Suprapubic skin (tissue), 4 donors: ENCODE data around the gene NFE2. TPM values are rescaled to one million over a fixed set of nuclear protein-coding genes. Genes with fewer than 3 reads are reported as not detected.

ENCODE experiments used
- DNase-seq, 2 donors: peaks; one replicate each; pipeline ENCODE4 v3.0.0-alpha.2; 2019; ENCODE audit warnings: low spot score in 2 of 2
- H3K27ac ChIP-seq: fragments of 200-600 bp; sonication (generic); one replicate; pipeline ENCODE4 v1.5.1; 2019
- H3K27me3 ChIP-seq: fragments of 200-600 bp; sonication (generic); one replicate; pipeline ENCODE4 v1.5.1; 2019
- H3K36me3 ChIP-seq: fragments of 200-600 bp; sonication (generic); one replicate; pipeline ENCODE4 v1.5.1; 2019
- H3K4me1 ChIP-seq: fragments of 200-600 bp; sonication (generic); one replicate; pipeline ENCODE4 v1.5.1; 2019
- H3K4me3 ChIP-seq: fragments of 200-600 bp; sonication (generic); one replicate; pipeline ENCODE4 v1.5.1; 2019; ENCODE audit warnings: mild to moderate bottlenecking
- H3K9me3 ChIP-seq: fragments of 200-600 bp; sonication (generic); one replicate; pipeline ENCODE4 v1.5.1; 2019
- CTCF ChIP-seq, 2 donors: fragments of 200-600 bp in 1 of 2; fragments of 450-650 bp in 1 of 2; sonication (generic) in 1 of 2; IDR thresholded peaks; one replicate each; pipeline ENCODE4 v1.5.1; 2016 to 2019; ENCODE audit warnings: antibody characterized with exemption in 2 of 2, mild to moderate bottlenecking in 1 of 2, moderate library complexity in 1 of 2
- EP300 ChIP-seq: sonication (generic); formaldehyde crosslinking; IDR thresholded peaks from one replicate; pipeline ENCODE4 v1.6.1; 2017; ENCODE audit warnings: antibody characterized with exemption
- POLR2A ChIP-seq, 2 donors: fragments of 450-650 bp; IDR thresholded peaks; one replicate each; pipeline ENCODE4 v1.6.1; 2017; ENCODE audit warnings: antibody characterized with exemption in 2 of 2, mild to moderate bottlenecking in 2 of 2, moderate library complexity in 2 of 2
- POLR2AphosphoS5 ChIP-seq, 3 donors: sonication (generic); formaldehyde crosslinking; IDR thresholded peaks; one replicate each; pipeline ENCODE4 v1.6.1; 2017; ENCODE audit warnings: antibody characterized with exemption in 3 of 3
- WGBS: methylation state at CpG from one replicate; pipeline ENCODE4 v1.1.5; 2018; 5-methylcytosine and 5-hydroxymethylcytosine counted together
- total RNA-seq, 4 donors: library from RNA; depleted of rRNA; stranded (reverse); fragments of >200 nt; gene quantifications; one replicate each; pipeline ENCODE4 v1.1.0, GENCODE V29; 2016

Gene NFE2
- 1 to 10 TPM; 1.4 to 8.6 (median 6.3) TPM for total RNA-seq

- Histone ChIP-seq H3K36me3 (no peaks in the 10 kb centered on the region), H3K4me3 (peak within 1 kb of the TSS; percentile 18), H3K4me1 (peaks cover 28% of the 10 kb centered on the region), H3K27me3 (peaks cover 5% of the 10 kb centered on the region), H3K9me3 (no peaks in the 10 kb centered on the region), H3K27ac (no peak within 1 kb of the TSS)
- 17% methylated on average over 17 of the region's 26 CpGs for WGBS
- peak in 1 of 2 donors; percentile 84 for DNase-seq
- no peak for TF ChIP-seq CTCF (IDR thresholded peaks at IDR 0.05)
These were observed at the start of gene NFE2 for GRCh38 chr12:54300732-54301427. Gene NFE2 (minus strand): TSS chr12:54301015. CDS start chr12:54295248, 5,767 bp downstream.

GRCh38 chr12:54349679-54350078 lies 48.9 kb upstream of the NFE2 start:
- Histone ChIP-seq H3K27me3 (no peaks in the 10 kb centered on the region), H3K36me3 (peaks cover 74% of the 10 kb centered on the region), H3K4me3 (no peak overlapping the region), H3K4me1 (peaks cover 20% of the 10 kb centered on the region), H3K9me3 (no peaks in the 10 kb centered on the region), H3K27ac (no peak overlapping the region)
- DNase-seq, result no peak
- TF ChIP-seq POLR2AphosphoS5 (IDR thresholded peaks at IDR 0.05) (no peak), EP300 (no peak), CTCF (IDR thresholded peaks at IDR 0.05) (no peak), POLR2A (IDR thresholded peaks at IDR 0.05) (no peak)

DNA sequence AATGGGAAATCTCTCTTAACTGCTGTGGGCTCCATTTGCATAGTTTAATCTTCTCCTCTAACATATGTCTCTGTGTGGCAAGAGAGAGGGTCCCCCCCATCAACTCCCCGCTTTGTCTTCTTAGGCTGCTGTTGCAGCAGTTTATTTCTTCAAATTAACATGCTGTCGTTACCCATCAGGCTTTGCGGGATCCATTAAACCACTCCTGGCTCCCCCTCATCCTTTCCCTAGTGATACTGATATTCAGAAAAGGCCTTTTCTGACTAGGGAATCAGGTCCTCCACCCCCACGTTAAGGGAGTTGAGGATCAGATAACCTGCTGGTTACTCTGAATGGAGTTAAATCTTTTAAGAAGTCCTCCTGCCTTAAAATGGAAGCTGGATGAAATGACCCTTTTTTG lies 48.2 kb upstream of the NFE2 start:
- Histone ChIP-seq H3K36me3 (peaks cover 81% of the 10 kb centered on the region), H3K4me3 (no peak overlapping the region), H3K9me3 (no peaks in the 10 kb centered on the region), H3K4me1 (peaks cover 20% of the 10 kb centered on the region), H3K27ac (no peak overlapping the region), H3K27me3 (no peaks in the 10 kb centered on the region)
- 87% methylated on average over 4 of the region's 4 CpGs for WGBS
- TF ChIP-seq CTCF (IDR thresholded peaks at IDR 0.05), result no peak
- TF ChIP-seq POLR2A (IDR thresholded peaks at IDR 0.05), result no peak
- no peak for TF ChIP-seq EP300
- no peak for TF ChIP-seq POLR2AphosphoS5 (IDR thresholded peaks at IDR 0.05)
- no peak for DNase-seq

DNA sequence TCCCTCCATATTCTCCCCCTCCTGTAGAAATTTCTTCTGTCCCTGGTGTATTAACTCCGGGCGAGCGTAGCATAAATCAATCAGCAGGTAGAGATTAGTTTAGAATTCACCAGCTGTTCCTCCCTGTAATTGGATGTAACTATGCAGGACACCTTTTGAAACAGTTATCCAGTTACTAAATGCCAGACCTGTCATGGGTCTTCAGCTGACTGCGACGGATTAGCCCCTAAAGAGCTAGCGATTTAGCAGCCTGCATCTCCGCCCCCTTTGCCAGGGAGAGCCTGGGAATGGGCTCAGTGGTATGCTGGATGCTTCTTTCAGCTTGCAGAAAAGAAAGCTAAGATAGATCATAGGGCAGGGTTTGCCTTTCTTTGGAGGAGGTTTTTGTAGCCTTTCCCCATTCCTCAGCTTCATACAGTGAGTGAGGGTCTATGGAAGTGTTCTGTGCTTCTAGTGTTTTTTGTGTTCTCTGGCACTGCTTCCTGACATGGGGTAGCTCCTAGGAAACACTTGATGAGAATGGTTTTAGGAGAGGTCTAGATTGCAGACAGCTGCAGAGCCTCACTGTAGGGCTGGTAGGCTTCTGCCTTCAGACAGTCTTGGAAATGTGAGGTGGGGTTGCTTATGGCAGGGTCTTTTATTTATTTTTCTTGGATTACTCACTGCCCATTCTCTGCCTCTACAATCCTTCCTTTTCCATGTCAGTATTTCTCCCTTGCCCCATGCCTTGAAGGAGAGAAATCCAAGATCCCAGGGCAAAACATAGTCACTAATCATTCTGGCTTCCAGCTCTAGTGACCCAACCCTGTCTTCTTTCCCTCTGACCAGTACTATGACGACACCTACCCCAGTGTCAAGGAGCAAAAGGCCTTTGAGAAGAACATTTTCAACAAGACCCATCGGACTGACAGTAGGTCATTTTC lies 40.8 kb upstream of the NFE2 start:
- Histone ChIP-seq H3K36me3 (peaks cover 63% of the 10 kb centered on the region), H3K27ac (no peak overlapping the region), H3K4me3 (no peak overlapping the region), H3K9me3 (no peaks in the 10 kb centered on the region), H3K4me1 (peaks cover 23% of the 10 kb centered on the region), H3K27me3 (no peaks in the 10 kb centered on the region)
- DNase-seq, result no peak
- WGBS, result 76% methylated on average over 9 of the region's 9 CpGs
- TF ChIP-seq POLR2AphosphoS5 (IDR thresholded peaks at IDR 0.05), result no peak
- TF ChIP-seq POLR2A (IDR thresholded peaks at IDR 0.05), result no peak
- no peak for TF ChIP-seq EP300
- no peak for TF ChIP-seq CTCF (IDR thresholded peaks at IDR 0.05)

- H3K4me1 ChIP-seq, result peaks cover 26% of the 10 kb centered on the region
- peaks cover 55% of the 10 kb centered on the region for H3K36me3 ChIP-seq
- DNase-seq, result no peak
- H3K4me3 ChIP-seq, result no peak overlapping the region
- 97% methylated on average over 7 of the region's 7 CpGs for WGBS
- H3K27me3 ChIP-seq, result no peaks in the 10 kb centered on the region
- no peaks in the 10 kb centered on the region for H3K9me3 ChIP-seq
- TF ChIP-seq EP300 (no peak), POLR2A (IDR thresholded peaks at IDR 0.05) (no peak), CTCF (IDR thresholded peaks at IDR 0.05) (no peak), POLR2AphosphoS5 (IDR thresholded peaks at IDR 0.05) (no peak)
- H3K27ac ChIP-seq, result no peak overlapping the region
These were observed 40.0 kb upstream of the NFE2 start for GRCh38 chr12:54340846-54341245.
